GM10248 (cell line): ENCODE measurements around the gene MED13L.

Experiments used
- CTCF ChIA-PET: fragments of 300-600 bp; sonication (Branson Sonifier 250); formaldehyde crosslinking; extraction: SDS; loops from one replicate; lab custom pipeline; 2021; ENCODE audit warnings: antibody characterized with exemption; lab: Yijun Ruan, JAX
- POLR2A ChIA-PET: fragments of 350-650 bp; sonication (Branson Sonifier 250); formaldehyde crosslinking; extraction: SDS; loops from one replicate; lab custom pipeline; 2020; ENCODE audit warnings: antibody characterized with exemption; lab: Yijun Ruan, JAX
- DNase-seq: peaks from one replicate; pipeline ENCODE4 v3.0.0; 2012; ENCODE audit errors: extremely low spot score
- CTCF ChIP-seq: IDR thresholded peaks from 2 replicates; pipeline ENCODE4 v1.5.1; 2012; ENCODE audit warnings: mild to moderate bottlenecking, low read depth; ENCODE audit errors: extremely low read depth, missing control alignments, control extremely low read depth

The MED13L gene

GRCh38 chr12:116274551-116275375 lies 2.7 kb downstream of the MED13L start:
- CTCF ChIA-PET: no interaction called here
- POLR2A ChIA-PET: no interaction called here
- DNase-seq: no peak
- TF ChIP-seq CTCF: no peak

GRCh38 chr12:116273813-116274550 lies 3.5 kb downstream of the MED13L start:
- no peak for TF ChIP-seq CTCF
- no peak for DNase-seq
- CTCF ChIA-PET: no interaction called here
- POLR2A ChIA-PET: no interaction called here

- CTCF ChIA-PET: interaction anchor here (0.8 to 2.6 kb wide), 3 partner anchors 10 to 292 kb away, joined by 3 to 11 read pairs (median 3); no protein-coding TSS in a partner anchor
- TF ChIP-seq CTCF: no peak
- no peak for DNase-seq
- POLR2A ChIA-PET: no interaction called here
Observed at GRCh38 chr12:116267948-116268347, 9.5 kb downstream of the MED13L start.

GRCh38 chr12:116266631-116267349 lies 10.7 kb downstream of the MED13L start:
- ChIA-PET CTCF (interaction anchor here (1.1 to 2.6 kb wide), 3 partner anchors 9 to 132 kb away, joined by 3 to 11 read pairs (median 4); no protein-coding TSS in a partner anchor), POLR2A (no interaction called here)
- no peak for DNase-seq
- no peak for TF ChIP-seq CTCF

GRCh38 chr12:116266168-116266601 lies 11.3 kb downstream of the MED13L start:
- no peak for TF ChIP-seq CTCF
- ChIA-PET POLR2A (no interaction called here), CTCF (interaction anchor here (1.4 to 2.6 kb wide), 2 partner anchors 8 to 18 kb away, joined by 4 to 11 read pairs; no protein-coding TSS in a partner anchor)
- no peak for DNase-seq
